Stimulated activated CD8-positive, alpha-beta memory T cell treated with anti-CD3 and anti-CD28 coated beads, Interleukin-7, amount 100 ng/mL, for 48 hours (primary cell): ENCODE data around the gene ATP10B.

Experiments
- DNase-seq, 2 donors: peaks; one replicate each; pipeline ENCODE4 v3.0.0-alpha.2; 2020; ENCODE audit warnings: low read depth in 1 of 2; ENCODE audit errors: extremely low read depth in 1 of 2

The ATP10B gene

DNA sequence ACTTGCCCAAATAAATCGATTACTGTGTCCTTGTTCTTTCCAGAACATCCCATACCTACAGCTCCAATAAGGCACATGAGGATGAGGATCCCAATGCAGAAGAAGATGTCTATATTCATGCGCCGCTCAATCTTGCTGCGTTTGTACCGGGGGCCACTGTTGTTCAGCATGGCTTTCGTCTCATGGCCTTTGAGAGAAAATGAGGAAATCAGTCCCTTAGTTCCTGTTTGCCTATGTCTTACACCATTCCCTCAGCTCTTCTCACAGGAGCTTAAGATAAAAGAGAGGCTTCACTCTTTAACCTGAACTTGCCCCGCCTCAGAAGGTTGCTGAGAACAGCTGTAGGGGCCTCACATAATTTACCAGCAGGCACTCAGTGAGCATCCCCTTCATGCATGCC lies 211.6 kb downstream of the ATP10B start:
- no peak for DNase-seq

DNA sequence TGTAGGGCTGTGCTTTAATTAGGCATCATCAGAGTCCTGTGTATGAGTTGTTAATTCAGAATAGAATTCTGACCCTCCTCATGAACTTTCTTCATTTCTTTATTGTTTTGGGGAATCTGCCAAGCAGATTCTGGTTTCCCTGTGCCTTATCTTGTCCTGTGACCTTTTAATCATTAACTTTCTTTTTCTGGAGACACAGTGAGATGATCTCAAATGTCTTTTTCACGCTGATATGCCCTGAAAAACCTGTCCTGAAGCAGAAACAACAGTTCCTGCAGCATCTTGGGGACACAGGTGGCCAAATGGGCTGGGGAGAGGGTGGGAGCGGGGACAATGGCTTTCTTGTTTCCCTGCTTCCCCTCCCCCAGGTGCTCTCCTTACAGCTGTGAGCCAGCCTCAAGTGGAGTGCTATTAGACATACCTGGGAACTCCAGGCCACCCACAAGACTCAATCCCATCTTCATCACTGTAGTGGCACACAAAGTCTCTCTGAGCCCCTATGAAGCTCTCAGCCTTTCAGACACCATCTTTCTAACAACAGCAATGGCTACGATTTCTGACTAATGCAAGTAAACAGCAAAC lies 213.8 kb downstream of the ATP10B start:
- DNase-seq: no peak

DNA sequence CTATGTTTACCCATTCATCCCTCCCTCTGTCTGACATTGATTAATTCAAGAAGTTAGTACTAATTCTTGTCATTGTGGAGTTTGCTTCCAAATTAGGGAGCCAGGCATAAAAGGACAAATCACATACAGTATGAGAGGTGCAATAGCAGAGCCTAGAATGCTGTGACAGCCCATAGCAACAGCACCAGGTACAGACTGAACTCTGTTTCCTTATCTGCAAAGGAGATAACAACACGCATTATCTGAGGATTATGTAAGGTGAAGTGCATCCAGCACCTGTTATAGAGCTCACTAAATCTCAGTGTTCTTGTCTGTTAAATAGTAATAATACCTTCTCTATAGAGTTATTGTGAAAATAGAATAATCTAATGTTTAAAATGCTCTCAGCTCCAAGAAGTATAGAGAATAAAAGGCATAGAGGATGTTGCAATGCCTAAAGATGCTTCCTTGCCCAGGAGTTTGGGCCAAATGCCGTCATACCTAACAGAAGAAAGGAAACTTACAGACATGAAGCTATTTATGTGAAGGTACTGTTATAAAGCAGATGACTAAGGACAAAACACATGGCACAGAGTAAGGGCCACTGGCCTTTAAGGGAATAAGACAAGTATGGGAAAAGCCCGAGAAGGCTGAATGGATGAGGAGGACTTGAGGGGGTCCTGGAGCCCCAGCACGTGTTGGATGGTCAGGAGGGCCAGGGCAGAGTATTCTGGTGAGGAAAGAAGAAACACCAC lies 214.5 kb downstream of the ATP10B start:
- DNase-seq: no peak

DNA sequence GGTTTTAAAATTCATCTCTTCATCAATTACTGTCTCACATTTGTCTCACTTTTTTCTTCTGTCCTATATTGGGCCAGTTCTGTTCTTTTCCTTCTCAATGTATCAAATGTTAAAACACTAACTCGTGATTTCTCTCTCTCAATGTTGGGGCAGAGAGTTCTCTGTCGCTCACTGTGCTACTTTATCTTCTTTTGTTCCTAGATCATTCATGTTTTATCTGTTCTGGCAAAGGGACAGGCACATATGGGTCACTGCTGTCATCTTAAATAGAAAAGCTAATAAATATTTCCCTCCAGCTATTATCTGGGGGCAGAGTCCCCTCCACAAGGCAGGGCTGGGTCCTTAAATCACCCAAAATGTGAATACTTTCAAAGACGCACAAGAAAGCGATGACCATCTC lies 216.3 kb downstream of the ATP10B start:
- DNase-seq: no peak

DNA sequence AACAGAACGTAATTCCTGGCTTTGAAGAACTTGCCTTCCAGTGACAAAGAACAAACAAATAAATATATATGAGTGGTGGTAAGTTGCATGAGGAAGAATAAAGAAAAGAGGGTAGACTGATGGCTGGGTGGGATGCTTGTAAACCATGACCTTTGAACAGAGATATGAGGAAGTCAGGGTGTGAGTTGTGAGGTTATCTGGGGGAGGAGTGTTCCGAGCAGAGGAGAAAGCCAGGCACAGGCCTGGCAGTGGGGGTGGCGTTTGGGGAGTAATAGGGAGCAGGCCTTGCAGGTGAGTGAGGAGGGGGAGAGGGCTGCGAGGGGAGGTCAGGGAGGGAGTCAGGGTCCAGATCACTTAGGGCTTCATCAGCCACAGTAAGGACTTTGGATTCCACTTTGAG lies 217.0 kb downstream of the ATP10B start:
- no peak for DNase-seq

DNA sequence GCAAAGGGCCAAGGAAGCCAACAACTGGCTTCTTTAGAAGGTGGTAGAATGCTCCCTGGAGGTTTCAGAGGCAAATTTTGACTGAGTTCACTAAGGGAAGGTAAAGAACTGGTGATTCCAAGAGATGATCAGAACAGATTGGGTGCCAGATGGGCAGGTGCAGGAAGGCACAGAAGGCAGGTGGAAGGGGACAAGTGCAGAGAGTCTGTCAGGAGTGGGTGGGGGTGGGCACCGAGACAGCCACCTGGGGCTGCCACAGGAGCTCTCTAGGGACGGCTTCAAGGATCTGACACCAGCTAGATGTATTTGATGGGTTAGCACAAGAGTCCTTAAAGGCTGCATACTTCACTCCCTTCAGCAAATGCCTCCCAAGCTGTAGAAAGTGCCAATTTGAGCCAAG lies 223.0 kb downstream of the ATP10B start:
- no peak for DNase-seq

DNA sequence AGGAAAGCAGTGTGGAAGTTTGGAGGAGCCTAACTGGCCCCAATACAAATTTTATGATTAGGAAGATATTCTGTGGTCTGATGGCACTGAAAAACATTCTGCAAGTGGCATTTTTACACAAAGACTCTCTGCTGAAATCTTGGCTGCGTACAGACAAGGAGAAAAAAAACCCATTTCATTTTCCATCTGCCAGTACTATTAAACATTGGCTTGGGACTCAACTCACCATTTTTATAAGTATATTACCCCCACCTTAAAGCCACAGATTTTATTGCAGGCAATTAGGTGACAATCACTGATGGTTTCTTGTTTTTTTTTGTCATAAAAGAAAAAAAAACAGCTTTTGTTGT lies 223.4 kb downstream of the ATP10B start:
- no peak for DNase-seq

DNA sequence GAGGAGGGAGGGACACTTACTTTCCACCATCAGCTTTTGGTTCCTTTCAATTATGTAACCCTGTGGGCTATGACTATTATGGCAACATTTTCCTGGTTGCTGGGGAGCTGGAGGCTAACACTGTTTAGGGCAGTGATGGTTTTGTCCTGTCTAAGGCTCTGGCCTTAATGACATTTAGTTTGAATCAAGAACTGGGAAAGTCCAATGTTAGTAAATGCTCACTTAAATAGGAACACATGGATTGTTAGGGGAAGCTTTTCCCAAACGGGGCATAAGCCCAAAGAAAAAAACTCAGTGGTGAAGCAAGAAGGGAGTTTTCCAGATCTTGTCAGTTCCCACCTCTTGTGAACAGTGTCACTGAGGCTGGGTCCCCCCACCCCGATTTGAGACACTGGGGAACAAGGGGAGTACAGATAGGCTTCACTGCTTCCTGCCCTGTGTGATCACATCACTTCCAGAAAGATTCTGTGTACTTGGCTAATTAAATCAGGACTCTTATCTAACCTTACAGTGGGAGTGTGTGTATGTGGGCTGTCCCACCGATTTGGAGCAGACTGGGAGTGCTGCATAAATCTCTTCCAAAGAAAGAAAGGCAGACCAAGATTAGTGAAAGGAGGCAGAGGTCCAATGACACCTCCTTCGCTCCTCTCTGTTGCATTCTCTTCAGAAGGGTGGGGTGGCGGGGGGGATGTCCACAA lies 223.9 kb downstream of the ATP10B start:
- DNase-seq: no peak

DNA sequence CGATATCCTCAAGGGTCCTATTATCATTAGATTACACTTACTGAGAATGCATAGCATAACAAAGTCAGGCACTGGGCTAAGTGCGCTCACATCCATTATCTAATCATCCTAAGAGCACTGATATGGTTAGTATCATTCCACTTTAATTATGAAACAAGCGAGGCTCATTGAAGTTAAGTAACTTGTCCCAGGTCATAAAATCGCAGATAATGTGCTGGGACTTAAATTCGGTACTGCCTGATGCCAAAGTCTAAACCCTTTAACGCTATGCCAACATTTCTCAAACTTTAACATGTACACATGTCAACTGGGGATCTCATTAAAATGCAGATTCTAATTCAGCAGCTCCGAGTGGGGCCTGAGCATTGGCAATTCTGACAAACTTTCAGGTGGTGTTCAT lies 225.7 kb downstream of the ATP10B start:
- no peak for DNase-seq

DNA sequence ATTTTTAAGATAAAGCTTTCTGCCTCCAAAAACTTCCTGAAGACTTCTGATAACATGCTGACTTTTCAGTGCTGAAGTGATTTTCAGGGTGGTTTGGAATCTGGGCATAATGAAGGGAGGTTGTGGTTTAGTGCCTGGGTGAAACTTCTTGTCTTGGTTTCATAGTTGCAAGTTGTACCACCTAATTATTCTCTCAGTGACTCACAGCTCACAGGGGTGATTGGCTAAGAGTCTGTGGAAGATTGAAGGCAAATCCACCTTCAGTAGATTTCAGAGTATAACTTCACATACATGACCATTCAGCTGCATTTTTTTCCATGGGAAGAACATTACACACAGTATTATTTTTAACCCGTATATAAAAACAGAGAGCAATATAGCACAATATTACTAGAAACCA lies 230.5 kb downstream of the ATP10B start:
- DNase-seq: no peak

DNA sequence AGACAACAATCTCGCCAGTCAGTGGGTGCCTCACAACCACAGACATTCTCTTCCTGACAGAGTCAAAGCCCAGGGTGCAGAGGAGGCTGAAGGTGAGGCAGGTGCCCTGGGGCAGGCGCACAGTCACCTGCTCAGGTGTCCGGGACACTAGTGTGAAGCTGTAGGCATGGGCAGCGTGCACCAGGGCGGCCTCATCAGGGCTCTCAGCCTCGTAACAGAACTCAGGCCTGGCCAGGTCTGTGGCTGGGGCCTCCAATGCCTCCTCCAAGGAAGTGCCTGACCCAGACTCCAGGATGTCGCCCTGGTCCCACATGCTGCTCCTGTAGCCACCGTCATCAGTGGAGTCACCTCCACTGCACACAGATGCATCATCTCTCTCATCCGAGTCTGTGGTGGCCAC lies 231.6 kb downstream of the ATP10B start:
- no peak for DNase-seq

DNA sequence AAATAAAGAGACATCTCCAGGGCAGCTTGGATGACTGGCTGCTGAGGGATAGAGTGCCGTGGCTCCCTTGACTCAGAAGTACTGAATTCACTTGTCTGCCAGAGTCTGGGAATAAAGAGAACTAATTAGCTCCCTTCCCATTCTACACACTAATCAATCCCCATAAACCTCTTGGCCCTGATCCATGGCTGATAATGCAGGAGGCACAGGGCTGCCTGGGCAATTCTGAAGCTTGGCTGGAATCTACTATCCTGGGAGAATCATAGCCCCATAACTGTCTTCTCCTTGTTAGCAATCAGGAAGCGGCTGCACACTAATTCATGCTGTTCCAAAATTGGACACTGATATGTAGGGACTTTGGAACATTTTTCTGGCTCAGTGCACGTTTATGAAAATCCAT lies 232.6 kb downstream of the ATP10B start:
- no peak for DNase-seq

DNA sequence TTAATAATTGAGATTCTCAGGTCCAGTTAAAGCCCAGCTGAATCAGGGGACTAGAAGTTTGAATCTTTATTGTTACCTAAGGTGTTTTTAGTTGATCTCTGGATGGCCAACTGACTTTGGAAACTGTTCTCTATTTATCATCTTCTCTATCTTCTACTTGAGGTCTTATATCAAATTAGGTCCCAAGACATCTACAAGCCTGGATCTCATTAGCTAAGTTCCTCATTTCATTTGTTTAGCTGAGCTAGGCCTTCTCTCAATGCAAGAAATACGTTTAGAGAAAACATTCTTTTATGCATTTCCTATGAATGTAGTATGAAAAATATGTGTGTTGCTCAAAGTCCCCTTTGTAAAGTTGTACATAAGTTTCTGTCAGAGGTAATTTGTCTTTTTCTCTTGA lies 233.7 kb downstream of the ATP10B start:
- DNase-seq: no peak

DNA sequence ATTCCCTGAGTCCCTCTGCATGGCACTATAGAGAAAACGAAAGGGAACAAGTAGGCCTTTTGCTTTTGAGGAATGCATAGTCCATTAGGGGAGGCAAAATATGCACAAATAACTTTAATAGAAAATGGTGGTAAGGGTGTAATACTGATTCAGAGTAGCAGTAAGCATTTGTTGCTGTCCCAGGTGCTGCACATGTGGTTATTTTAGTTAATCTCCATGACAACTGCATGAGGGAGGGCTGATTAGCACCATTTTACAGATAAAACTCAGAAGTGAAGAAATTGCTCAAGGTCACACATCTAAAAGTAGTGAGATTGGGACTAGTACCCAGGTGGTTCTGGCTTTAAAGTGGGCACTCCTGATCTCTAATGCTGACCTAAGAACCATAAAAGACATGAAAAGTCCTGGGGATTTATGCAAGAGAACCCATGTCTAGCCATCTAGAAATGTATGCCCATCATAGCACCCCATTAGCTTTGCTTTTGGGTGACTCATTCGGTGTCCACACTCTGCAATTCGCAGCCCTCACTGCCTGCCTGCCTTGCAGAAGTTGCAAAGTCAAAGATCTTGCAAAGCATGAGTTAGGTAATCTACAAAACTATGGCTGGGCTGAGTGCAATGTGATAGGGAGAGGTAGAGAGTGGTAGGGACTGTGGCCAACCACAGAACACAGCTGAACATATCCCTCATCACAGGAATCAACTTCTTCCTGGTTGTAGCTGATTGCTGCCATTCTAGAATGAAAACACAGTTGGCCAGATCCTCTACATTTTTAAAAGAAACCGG lies 235.1 kb downstream of the ATP10B start:
- no peak for DNase-seq

DNA sequence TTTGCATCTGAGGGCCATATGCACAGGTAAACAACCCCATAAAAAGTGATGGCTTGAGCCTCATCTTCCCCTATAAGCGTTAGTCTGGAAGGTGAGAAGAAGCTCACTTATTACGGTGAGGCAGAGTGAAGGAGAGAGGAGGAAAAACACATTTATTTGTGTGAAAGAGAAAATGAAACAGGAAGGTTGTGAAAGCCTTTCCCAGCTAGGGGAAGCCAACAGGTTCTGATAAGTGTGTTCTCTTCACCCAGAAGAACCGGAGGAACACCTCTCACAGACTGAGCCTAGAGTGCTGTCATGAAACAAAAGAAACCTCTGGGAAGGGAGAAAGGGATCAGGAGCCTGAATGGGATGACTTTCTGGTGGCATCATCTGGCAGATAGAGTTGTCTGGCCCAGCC lies 237.9 kb downstream of the ATP10B start:
- DNase-seq: no peak

DNA sequence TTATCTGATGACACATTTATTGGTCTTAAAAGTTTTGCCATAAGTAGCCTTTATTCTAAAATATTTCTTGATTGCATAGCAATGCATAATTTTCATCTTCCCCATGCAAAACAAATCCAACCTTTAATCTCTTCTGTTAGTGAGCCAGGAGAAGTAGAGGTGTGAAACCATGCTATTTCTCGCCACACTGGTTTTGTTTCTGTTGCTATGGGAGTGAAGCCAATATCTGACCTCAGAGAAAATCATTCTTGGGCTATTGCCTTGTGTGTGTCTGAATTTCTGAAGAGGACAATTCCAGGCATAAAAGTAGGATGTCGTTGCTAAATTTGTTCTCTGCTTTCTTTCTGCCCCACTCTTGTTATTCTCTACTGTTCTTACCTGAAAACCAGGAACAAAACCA lies 246.7 kb downstream of the ATP10B start:
- DNase-seq: no peak

DNA sequence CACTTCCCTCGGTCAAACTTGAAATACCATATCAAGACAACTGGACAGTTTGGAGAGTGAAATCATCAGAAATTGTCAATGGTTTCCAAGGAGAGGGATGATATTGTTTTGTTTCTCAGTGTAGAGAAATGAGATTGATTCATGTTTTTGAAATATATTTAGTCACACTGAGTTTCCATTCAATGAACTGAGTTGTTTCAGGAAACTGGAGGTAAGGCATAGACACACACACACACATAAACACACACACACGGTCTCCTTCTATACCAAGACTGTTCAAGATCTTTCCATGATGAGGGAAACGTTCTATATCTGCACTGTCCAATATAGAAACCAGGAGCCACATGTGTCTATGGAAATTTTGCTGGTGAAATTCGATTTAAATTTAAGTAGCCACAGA lies 247.5 kb downstream of the ATP10B start:
- DNase-seq: no peak

DNA sequence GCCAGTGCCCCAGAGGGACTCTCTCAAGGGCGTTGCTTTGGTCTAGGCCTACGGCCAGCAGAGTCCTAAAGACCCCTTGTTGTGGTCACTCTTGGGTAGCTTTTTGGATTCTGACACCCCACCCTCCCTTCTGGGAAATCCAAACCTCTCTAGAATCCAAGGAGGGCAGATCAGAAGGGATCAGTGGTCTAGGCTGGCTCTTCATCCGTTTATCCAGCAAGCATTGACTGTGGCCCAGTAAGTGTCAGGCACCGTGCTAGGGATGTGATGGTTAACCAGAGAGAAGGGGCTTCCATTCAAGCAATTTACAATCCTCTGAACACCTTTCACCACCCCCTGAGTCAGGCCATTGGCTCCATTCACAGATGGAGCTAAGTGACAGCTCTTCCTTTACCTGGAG lies 249.3 kb downstream of the ATP10B start:
- DNase-seq: no peak

DNA sequence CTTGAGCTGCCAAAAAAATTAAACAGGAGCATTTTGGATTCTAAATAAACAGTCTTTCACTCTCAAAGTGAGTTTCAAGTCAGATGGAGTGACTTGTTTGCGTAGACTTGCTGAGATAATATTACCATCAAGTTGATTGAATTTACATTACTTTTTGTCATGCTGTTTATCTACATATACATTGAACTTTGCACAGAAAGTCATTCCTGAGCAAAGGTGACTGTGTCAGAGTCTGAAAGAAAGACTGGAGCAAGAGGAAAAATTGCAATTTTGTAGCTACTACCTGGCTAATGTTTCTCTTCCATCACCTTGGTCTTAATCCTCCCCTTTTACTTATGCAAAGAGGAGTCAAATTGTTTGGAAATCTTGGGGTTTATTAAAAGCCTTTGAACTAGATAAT lies 251.0 kb downstream of the ATP10B start:
- no peak for DNase-seq

DNA sequence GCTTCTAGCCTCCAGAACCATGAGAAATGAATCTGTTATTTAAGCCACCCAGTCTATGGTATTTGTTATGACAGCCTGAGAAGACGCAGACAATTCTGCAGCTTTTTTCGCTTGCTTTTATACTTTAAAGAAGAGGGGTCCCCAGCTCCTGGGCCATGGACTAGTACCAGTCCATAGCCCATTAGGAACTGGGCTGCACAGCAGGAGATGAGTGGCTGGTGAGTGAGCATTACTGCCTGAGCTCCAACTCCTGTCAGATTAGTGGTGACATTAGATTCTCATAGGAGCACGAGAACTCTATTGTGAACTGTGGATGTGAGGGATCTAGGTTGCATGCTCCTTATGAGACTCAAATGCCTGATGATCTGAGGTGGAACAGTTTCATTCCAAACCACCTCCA lies 278.7 kb downstream of the ATP10B start:
- no peak for DNase-seq

DNA sequence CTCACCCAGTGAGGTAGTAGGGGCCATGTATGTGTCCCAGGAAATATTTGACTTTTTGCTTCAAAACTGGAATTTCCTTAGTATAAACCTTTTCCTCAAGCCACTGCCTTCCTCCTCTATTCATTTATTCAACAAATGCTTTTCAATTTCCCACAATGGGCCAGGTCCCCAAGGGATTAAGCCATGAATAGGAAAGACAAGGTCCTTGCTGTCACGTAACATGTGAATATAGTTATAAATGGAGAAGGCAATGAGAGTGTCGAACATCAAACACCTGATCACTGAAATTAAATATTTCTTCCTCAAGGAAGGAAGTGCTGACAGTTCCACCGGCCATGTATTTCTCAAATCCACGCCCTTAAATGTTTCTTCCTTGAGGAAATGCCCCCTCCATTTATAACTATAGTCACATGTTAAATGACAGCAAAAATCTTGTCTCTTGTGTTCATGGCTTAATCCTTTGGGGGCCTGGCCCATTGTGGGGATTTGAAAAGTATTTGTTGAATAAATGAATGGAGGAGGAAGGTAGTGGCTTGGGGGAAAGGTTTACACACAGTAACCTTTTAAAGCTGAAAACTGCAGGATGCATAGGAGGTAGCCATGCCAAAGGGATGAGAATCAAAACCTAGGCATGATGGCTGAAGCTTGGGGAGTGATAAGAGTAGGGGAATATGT lies 284.8 kb downstream of the ATP10B start:
- no peak for DNase-seq
